Duodenal mucosa (tissue), 2 donors: Measurements from ENCODE around the gene TMSB15B.
A peak's percentile ranks its signal among the peaks of the same experiment; 100 is the strongest.
"Not testable (repeated sequence)": the region's sequence is repeated elsewhere in the genome, so short reads cannot be mapped to it uniquely, and the experiment has no call there.

Source experiments
- H3K27ac ChIP-seq: one replicate; pipeline ENCODE4 v1.7.0; 2013; ENCODE audit warnings: low read depth, low read length
- H3K27me3 ChIP-seq, 2 donors: one replicate each; pipeline ENCODE4 v1.7.0; 2013; ENCODE audit warnings: low read length in 2 of 2, control low read depth in 1 of 2; ENCODE audit not compliant: insufficient read depth in 2 of 2, control insufficient read depth in 1 of 2
- H3K36me3 ChIP-seq, 2 donors: one replicate each; pipeline ENCODE4 v1.7.0; 2013; ENCODE audit warnings: low read length in 2 of 2, control low read depth in 1 of 2; ENCODE audit not compliant: insufficient read depth in 2 of 2, control insufficient read depth in 1 of 2
- H3K4me1 ChIP-seq, 2 donors: one replicate each; pipeline ENCODE4 v1.7.0; 2013; ENCODE audit warnings: low read length in 2 of 2, control low read depth in 1 of 2; ENCODE audit not compliant: insufficient read depth in 2 of 2, control insufficient read depth in 1 of 2
- H3K4me3 ChIP-seq, 2 donors: one replicate each; pipeline ENCODE4 v1.7.0; 2013; ENCODE audit warnings: low read length in 2 of 2, low read depth in 1 of 2
- H3K9ac ChIP-seq, 2 donors: one replicate each; pipeline ENCODE4 v1.7.0; 2013; ENCODE audit warnings: low read length in 2 of 2, low read depth in 1 of 2
- H3K9me3 ChIP-seq, 2 donors: one replicate each; pipeline ENCODE4 v1.7.0; 2013; ENCODE audit warnings: low read length in 2 of 2, control low read depth in 1 of 2; ENCODE audit not compliant: control insufficient read depth in 1 of 2

TMSB15B gene

DNA sequence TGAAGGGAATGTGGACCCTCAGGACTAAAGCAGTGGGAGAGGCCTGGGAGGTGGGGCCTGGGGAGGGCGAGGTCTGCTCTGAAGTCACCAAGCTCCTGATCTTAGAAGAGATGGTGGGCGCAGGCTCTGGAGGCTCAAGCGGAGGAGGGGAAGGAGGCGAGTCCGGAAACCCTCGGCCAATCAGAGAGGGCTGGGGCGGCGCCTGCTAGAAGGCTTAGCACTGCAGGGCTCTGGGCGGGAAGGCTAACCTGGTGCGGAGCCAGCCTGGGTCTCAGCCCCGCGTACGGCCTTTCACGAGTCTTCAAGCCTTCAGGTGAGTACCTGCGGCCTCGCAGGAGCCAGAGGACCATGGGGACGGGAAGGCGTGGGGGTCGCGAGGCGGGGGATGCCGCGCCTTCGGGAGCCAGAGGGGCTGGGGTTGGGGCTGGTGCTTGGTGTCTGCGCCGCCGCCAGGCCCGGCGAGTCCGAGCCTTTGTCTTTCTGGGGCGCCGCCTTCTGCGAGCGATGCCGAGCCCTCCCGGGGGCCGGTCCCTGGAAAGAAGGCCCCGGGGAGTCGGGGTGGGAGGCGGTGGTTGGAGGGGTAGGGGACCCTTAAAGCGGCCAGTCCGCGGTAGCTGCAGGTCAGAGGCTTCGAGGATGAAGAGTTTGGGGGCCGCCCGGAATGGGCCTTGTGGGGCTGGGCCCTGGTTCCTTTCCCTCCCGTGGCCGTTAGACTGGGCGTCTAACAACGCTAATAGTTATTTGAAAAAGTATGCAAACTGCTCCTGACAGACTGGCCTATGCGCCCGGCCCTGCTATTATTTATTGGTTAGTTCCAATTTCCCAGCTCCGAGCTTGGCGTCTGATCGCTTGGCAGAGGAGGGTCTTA is at the start of gene TMSB15B:
TSS of gene TMSB15B (plus strand) at position 217 of the 868 bp plus-strand sequence.
- not testable (repeated sequence) for H3K9me3 ChIP-seq, H3K36me3 ChIP-seq, H3K4me3 ChIP-seq, H3K9ac ChIP-seq, H3K4me1 ChIP-seq, H3K27me3 ChIP-seq, H3K27ac ChIP-seq

DNA sequence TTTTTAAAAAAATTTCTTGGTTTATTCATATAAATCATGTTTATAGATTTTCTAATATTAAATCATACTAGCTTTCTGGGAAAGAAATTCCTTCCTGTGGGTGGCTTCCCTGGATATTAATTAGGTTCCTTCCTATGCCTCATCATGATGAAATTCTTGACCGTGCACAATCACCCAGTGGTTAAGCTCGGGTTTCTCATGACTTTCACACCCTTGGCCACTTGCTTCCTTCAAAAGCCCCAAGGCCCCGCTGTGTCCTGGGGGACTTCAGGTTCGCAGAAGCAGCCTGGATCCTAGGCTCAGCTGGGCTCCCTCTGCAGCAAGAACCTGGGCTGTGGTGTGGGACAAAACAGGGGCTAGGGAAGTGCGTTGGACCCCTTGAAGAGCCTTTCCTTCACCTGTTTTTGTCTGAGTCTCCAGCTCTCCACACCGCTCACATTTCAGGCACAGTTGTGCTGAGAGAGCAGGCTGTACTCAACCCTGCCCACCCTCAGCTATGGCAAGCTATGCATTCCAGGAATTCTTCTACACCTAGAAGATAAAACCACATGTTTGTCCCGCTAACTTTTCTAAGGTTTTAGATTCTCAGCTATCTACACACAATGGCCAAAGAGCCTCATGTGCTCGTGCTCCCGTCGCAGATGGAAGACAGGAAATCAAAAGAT is 48.9 kb upstream of the TMSB15B start:
- H3K4me1 ChIP-seq: no peaks in the 10 kb centered on the region
- no peaks in the 10 kb centered on the region for H3K27me3 ChIP-seq
- no peak overlapping the region for H3K9ac ChIP-seq
- H3K27ac ChIP-seq: no peak overlapping the region
- no peak overlapping the region for H3K4me3 ChIP-seq
- no peaks in the 10 kb centered on the region for H3K36me3 ChIP-seq
- H3K9me3 ChIP-seq: no peaks in the 10 kb centered on the region

DNA sequence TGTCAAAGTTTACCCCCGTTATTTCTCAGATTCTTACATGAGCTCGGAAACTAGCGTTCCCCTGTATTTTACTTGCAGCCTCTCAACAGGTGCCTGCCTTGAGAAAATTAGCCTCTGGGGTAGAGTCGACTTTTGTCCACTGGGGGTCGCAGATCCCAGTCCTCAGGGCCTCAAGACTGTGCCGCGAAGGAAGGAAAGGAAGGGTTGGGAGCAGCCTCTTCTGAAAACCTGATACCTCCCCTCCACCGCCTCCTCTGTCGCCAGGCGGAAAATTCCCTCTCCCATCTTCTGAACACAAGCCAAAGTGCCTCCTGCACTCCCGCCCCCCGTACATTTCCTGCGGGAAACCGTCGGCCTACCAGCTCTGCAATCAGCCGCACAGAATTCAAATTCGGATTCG is 44.4 kb upstream of the TMSB15B start:
- Histone ChIP-seq H3K36me3 (no peaks in the 10 kb centered on the region), H3K9me3 (no peaks in the 10 kb centered on the region), H3K27ac (no peak overlapping the region), H3K4me1 (peaks cover 0 to 5% of the 10 kb centered on the region in 2 donors), H3K4me3 (peak overlapping the region; percentile 70 to 75), H3K9ac (peak overlapping the region in 1 of 2 donors; percentile 48), H3K27me3 (no peaks in the 10 kb centered on the region)

DNA sequence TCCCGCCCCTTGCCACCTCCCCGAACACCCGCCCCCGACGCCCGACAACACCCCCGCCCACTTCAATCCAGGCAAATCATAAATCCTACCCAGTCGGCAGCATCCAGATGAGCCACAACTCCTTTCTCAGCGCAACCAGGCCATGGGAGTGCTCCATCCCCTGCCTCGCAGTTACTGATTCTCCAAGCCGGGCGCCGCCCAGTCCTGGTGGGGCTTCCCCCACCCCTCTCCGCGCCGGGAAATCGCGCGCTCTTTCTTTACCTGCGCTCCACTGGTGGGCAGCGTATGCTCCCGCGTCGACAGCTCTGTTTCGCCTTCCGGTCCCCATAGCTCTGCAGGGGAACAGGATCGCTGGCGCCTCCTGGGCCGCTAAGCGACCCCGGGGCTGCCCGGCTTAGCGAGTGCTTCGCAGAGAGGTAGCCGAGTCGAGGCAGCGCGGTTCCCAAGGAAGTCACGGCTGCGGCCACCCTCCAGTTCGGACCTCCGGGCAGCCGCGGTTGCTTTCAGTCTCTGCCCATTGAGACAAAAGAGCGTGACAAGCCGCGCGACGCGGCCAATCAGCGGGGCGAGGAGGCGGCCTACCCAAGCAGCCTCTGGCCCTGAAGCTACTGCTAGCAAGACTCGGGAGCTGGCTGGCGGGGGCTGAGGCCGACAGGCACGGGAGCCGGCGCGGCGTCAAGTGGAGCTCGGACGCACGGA is 43.7 kb upstream of the TMSB15B start:
- Histone ChIP-seq H3K4me1 (peaks cover 0 to 5% of the 10 kb centered on the region in 2 donors), H3K27me3 (no peaks in the 10 kb centered on the region), H3K4me3 (peak overlapping the region; percentile 70 to 75), H3K9ac (peak overlapping the region; percentile 48 to 70), H3K27ac (no peak overlapping the region), H3K9me3 (no peaks in the 10 kb centered on the region), H3K36me3 (no peaks in the 10 kb centered on the region)

DNA sequence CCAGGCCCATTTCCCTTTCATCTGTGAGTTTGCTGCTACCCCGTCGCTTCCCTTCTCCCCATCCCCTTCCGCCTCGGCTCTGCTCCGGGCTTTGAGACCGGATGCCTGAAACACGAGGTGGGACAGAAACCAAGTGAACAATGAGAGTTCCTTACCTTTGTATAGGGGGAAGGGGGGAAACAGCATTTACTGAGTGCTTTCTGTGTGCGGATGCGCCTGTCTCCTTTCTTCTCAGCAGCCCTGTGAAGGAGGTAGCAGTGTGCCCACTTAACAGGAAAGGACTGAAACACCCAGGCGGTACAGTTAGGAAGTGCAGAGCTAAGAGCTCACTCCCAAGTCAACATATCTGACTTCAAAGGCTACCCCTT is 43.2 kb upstream of the TMSB15B start:
- H3K9ac ChIP-seq: peak overlapping the region; percentile 48 to 70
- no peaks in the 10 kb centered on the region for H3K36me3 ChIP-seq
- H3K27ac ChIP-seq: no peak overlapping the region
- no peaks in the 10 kb centered on the region for H3K27me3 ChIP-seq
- H3K9me3 ChIP-seq: no peaks in the 10 kb centered on the region
- peak overlapping the region; percentile 70 to 75 for H3K4me3 ChIP-seq
- H3K4me1 ChIP-seq: peaks cover 0 to 5% of the 10 kb centered on the region in 2 donors

DNA sequence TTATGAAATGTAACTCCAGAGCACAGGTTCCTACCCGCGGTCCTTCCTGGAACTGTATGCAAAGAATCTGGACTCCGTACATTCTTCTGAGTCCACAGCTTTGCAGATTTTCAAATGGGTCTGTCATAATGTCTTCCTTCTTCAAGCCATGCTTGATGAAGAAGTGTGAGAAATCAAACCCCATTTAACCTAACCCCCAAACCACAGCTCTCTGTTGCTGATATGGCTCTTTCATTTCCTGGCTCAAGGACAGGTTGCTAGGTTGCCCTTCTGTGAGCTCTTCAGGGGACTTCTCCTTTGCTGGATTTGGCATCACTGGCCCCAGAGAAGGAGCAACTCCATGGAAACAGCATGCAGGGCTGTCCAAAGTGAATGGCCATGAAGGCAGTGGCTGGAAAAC is 41.9 kb upstream of the TMSB15B start:
- not testable (repeated sequence) for H3K27ac ChIP-seq, H3K27me3 ChIP-seq, H3K4me1 ChIP-seq, H3K9ac ChIP-seq, H3K9me3 ChIP-seq, H3K36me3 ChIP-seq, H3K4me3 ChIP-seq

DNA sequence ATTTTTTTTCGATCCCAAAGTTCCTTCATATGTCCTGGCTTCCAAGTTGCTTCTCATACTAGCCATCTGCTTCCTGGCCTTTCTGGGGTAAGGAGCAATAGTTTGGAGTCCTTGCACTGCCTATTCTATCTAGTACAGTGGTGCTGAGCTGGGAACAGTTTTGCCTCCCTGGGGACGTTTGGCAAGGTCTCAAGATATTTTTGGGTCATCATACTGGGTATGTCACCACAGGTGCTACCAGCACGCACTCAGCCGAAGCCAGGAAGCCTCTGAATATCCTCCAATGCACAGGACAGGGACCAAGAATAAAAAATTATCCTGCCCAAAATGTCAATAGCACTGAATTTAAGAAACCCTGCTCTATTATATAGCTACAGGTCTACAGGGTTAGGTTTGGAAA is 35.4 kb upstream of the TMSB15B start:
- Histone ChIP-seq H3K36me3 (no peaks in the 10 kb centered on the region), H3K4me3 (no peak overlapping the region), H3K27me3 (no peaks in the 10 kb centered on the region), H3K27ac (no peak overlapping the region), H3K4me1 (no peaks in the 10 kb centered on the region), H3K9me3 (no peaks in the 10 kb centered on the region), H3K9ac (no peak overlapping the region)

DNA sequence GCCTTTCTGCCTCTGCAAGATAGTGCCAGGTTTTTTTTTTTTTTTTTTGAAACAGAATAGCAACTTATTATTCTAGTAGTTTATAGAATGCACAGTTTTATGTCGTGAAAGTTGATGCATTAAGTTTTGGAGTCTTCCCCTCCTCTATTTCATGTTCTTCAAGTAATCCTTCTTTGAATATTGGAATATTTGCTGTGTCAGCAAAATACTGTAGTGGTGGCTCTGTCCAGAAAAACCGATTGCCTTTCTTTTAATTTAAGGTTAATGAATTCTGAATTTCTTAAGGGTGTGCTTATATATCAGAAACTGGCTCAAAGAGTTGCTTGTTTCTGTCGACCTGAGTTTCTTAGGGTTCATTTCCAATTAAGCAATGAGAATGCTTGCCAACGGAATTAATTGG is 34.8 kb upstream of the TMSB15B start:
- Histone ChIP-seq H3K9me3 (no peaks in the 10 kb centered on the region), H3K4me1 (no peaks in the 10 kb centered on the region), H3K9ac (no peak overlapping the region), H3K27ac (no peak overlapping the region), H3K36me3 (no peaks in the 10 kb centered on the region), H3K27me3 (no peaks in the 10 kb centered on the region), H3K4me3 (no peak overlapping the region)

DNA sequence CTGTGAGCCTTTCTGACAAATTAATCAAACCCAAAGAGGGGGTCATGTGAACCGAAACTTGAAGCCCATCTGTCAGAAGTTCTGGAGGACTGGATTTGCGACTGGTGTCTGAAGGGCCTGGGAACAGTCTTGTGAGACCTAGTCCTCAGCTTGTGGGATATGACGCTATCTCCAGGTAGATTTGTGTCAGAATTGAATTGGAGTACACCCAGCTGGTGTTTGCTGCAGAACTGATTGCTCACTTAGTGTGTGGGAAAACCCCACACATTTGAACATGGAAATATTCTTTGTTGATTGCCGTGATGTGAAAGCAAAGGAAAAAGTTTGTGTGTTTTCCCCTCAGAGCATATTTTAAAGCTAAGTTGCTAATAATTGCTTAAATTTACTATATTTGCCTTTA is 30.3 kb upstream of the TMSB15B start:
- Histone ChIP-seq H3K27me3 (no peaks in the 10 kb centered on the region), H3K4me3 (no peak overlapping the region), H3K27ac (no peak overlapping the region), H3K36me3 (no peaks in the 10 kb centered on the region), H3K4me1 (no peaks in the 10 kb centered on the region), H3K9ac (no peak overlapping the region), H3K9me3 (no peaks in the 10 kb centered on the region)

DNA sequence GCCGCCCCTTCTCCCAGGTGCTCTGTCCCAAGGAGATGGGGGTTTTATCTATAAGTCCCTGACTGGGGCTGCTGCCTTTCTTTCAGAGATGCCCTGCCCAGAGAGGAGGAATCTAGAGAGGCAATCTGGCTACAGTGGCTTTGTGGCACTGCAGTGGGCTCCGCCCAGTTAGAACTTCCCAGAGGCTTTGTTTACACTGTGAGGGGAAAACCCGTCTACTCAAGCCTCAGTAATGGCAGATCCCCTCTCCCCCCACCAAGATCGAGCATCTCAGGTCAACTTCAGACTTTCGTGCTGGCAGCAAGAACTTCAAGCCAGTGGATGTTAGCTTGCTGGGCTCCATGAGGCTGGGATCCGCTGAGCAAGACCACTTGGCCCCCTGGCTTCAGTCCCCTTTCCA is 22.2 kb upstream of the TMSB15B start:
- H3K27me3 ChIP-seq, H3K27ac ChIP-seq, H3K9me3 ChIP-seq, H3K4me1 ChIP-seq, H3K9ac ChIP-seq, H3K36me3 ChIP-seq, H3K4me3 ChIP-seq: not testable (repeated sequence)
